OCI-LY3 (cell line): ENCODE data around the gene FUT8.

Experiments used
- EZH2phosphoT487 ChIP-seq: fragments of 200-600 bp; shearing (Covaris generic); IDR thresholded peaks from 2 replicates; pipeline ENCODE4 v1.6.1; 2018; ENCODE audit warnings: antibody characterized with exemption, mixed run types, low read depth
- TF ChIP-seq, protein P1 (sequence below): fragments of 200-600, 300-600 bp; sonication (generic); IDR thresholded peaks from 2 replicates; pipeline ENCODE4 v1.5.1; 2014; ENCODE audit warnings: antibody characterized with exemption, low read length, low read depth

DNA sequence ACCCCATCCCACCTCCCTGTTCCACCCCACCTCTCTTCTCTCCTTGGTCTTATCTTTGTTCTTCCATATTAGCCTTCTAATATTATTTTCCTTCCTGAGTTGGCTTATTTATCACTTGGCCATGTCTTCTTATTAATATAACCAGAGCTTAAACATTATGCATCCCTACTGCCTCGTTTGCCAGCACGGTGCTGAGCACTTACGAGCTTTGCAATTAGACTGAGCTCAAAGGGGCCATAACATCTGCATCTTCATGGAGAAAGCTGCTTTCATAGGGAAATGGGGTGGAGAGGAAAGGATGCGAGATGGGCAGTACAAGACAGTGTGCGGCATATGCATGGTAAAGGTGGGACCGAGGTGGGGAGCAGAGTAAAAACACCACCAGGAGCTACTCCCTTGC is 342.8 kb downstream of the FUT8 start:
- TF ChIP-seq, protein P1, sequence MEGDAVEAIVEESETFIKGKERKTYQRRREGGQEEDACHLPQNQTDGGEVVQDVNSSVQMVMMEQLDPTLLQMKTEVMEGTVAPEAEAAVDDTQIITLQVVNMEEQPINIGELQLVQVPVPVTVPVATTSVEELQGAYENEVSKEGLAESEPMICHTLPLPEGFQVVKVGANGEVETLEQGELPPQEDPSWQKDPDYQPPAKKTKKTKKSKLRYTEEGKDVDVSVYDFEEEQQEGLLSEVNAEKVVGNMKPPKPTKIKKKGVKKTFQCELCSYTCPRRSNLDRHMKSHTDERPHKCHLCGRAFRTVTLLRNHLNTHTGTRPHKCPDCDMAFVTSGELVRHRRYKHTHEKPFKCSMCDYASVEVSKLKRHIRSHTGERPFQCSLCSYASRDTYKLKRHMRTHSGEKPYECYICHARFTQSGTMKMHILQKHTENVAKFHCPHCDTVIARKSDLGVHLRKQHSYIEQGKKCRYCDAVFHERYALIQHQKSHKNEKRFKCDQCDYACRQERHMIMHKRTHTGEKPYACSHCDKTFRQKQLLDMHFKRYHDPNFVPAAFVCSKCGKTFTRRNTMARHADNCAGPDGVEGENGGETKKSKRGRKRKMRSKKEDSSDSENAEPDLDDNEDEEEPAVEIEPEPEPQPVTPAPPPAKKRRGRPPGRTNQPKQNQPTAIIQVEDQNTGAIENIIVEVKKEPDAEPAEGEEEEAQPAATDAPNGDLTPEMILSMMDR, result no peak
- no peak for TF ChIP-seq EZH2phosphoT487
